Body of pancreas (tissue), 4 donors: ENCODE measurements around the gene CCDC43.
"Not testable (repeated sequence)": the region's sequence is repeated elsewhere in the genome, so short reads cannot be mapped to it uniquely, and the experiment has no call there.

Experiments
- POLR2A ChIP-seq, 3 donors: fragments of 450-650 bp; IDR thresholded peaks; one replicate each; pipeline ENCODE4 v1.6.1; 2016; ENCODE audit warnings: antibody characterized with exemption in 3 of 3, mild to moderate bottlenecking in 2 of 3
- TF ChIP-seq, protein P1 (sequence below), 7 experiments: fragments of 450-650 bp in 4 of 7; fragments of 200-600 bp in 3 of 7; sonication (generic) in 3 of 7; IDR thresholded peaks; one replicate each; pipeline ENCODE4 v1.5.1; 2016 to 2019; ENCODE audit warnings: antibody characterized with exemption in 7 of 7

- TF ChIP-seq, protein P1, sequence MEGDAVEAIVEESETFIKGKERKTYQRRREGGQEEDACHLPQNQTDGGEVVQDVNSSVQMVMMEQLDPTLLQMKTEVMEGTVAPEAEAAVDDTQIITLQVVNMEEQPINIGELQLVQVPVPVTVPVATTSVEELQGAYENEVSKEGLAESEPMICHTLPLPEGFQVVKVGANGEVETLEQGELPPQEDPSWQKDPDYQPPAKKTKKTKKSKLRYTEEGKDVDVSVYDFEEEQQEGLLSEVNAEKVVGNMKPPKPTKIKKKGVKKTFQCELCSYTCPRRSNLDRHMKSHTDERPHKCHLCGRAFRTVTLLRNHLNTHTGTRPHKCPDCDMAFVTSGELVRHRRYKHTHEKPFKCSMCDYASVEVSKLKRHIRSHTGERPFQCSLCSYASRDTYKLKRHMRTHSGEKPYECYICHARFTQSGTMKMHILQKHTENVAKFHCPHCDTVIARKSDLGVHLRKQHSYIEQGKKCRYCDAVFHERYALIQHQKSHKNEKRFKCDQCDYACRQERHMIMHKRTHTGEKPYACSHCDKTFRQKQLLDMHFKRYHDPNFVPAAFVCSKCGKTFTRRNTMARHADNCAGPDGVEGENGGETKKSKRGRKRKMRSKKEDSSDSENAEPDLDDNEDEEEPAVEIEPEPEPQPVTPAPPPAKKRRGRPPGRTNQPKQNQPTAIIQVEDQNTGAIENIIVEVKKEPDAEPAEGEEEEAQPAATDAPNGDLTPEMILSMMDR (IDR thresholded peaks at IDR 0.05), result not testable (repeated sequence)
- TF ChIP-seq POLR2A (IDR thresholded peaks at IDR 0.05), result not testable (repeated sequence)
Measured at GRCh38 chr17:44634401-44634800, 55.2 kb downstream of the CCDC43 start.
